NOMO-1 (cell line): ENCODE results near the gene EIF4G3.
A peak's percentile ranks its signal among the peaks of the same experiment; 100 is the strongest.
"Not testable (repeated sequence)": the region's sequence is repeated elsewhere in the genome, so short reads cannot be mapped to it uniquely, and the experiment has no call there.

Experiments used
- DNase-seq, 2 experiments: peaks; one replicate each; lab custom pipeline; 2025; ENCODE audit not compliant: unreplicated experiment in 2 of 2; lab: John Stamatoyannopoulos, UW

The EIF4G3 gene

GRCh38 chr1:21084111-21084810 lies 92.4 kb downstream of the EIF4G3 start:
- DNase-seq, result no peak

- DNase-seq, result no peak
These were observed 94.6 kb downstream of the EIF4G3 start for GRCh38 chr1:21082073-21082472.

- DNase-seq, result peak in 1 of 2 experiments; percentile 6
These were observed 99.6 kb downstream of the EIF4G3 start for GRCh38 chr1:21077085-21077484.

GRCh38 chr1:21072721-21073120 lies 104.0 kb downstream of the EIF4G3 start:
- DNase-seq, result no peak

GRCh38 chr1:21069549-21069948 lies 107.1 kb downstream of the EIF4G3 start:
- DNase-seq, result no peak

GRCh38 chr1:21068937-21069336 lies 107.8 kb downstream of the EIF4G3 start:
- no peak for DNase-seq

- no peak for DNase-seq
These were observed 109.0 kb downstream of the EIF4G3 start for GRCh38 chr1:21067551-21068227.

- DNase-seq, result no peak
These were observed 110.2 kb downstream of the EIF4G3 start for GRCh38 chr1:21066356-21067012.

GRCh38 chr1:21065851-21066250 lies 110.8 kb downstream of the EIF4G3 start:
- no peak for DNase-seq

GRCh38 chr1:21064057-21064456 lies 112.6 kb downstream of the EIF4G3 start:
- DNase-seq, result no peak

- DNase-seq, result no peak
These were observed 116.2 kb downstream of the EIF4G3 start for GRCh38 chr1:21060523-21060922.

GRCh38 chr1:21059021-21059420 lies 117.7 kb downstream of the EIF4G3 start:
- no peak for DNase-seq

- no peak for DNase-seq
These were observed 118.5 kb downstream of the EIF4G3 start for GRCh38 chr1:21058035-21058793.

- not testable (repeated sequence) for DNase-seq
These were observed 123.3 kb downstream of the EIF4G3 start for GRCh38 chr1:21053189-21053928.

- peak in 1 of 2 experiments; percentile 49 for DNase-seq
These were observed 124.7 kb downstream of the EIF4G3 start for GRCh38 chr1:21052034-21052433.

- peak; percentile 29 to 83 for DNase-seq
These were observed 125.4 kb downstream of the EIF4G3 start for GRCh38 chr1:21051177-21051825.

GRCh38 chr1:21050031-21050430 lies 126.7 kb downstream of the EIF4G3 start:
- no peak for DNase-seq

GRCh38 chr1:21048462-21048861 lies 128.2 kb downstream of the EIF4G3 start:
- DNase-seq, result no peak

- no peak for DNase-seq
These were observed 130.6 kb downstream of the EIF4G3 start for GRCh38 chr1:21046132-21046531.

GRCh38 chr1:21045351-21045750 lies 131.3 kb downstream of the EIF4G3 start:
- no peak for DNase-seq
